Hepatocyte (in vitro differentiated cells): ENCODE measurements around the gene CMIP.

Experiments used
- CTCF ChIP-seq: fragments of 200-600 bp; sonication (generic); IDR thresholded peaks from 2 replicates; pipeline ENCODE4 v1.5.1; 2016; ENCODE audit warnings: antibody characterized with exemption, mild to moderate bottlenecking; ENCODE audit not compliant: poor library complexity
- EZH2 ChIP-seq: fragments of 200-600 bp; sonication (generic); IDR thresholded peaks from 2 replicates; pipeline ENCODE4 v1.6.1; 2016; ENCODE audit warnings: antibody characterized with exemption, mild to moderate bottlenecking, borderline replicate concordance

DNA sequence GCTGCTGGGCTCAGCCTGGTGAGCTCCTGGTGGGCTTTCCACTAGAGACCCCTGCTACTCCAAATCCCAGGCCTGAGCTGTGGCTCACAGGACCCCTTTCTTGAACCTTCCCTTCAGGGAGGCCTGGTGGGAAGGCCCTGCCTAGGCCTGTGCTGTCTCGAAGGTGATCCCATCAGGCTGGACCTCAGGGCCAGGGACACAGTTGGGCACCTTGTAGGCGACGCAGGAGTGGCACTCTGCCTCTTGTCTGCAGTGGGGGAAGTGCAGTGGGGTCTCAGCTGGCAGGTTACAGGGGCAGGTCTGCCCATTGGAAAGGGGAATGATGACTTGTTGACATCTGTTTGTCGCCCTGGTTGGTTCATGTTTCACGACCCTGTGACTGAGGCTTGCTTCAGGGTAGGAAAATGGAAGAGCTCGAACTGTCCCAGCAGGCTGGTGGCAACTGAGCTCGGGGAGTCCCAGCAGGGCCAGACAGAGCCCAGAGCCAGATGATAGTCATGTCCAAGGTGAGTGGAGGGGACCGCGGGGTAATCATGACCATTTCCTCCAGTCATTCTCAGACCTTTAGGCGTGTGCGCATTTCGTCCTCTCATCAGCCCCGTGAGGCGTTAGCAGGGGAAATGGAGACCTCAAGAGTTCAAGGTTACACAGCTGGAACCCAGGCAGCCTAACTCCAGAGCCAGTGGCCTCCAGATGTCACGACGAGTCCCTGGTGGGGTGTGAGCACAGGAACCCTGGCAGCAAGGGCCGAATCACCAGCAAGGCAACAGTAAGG, 11.3 kb downstream of the CMIP start:
- no peak for TF ChIP-seq CTCF
- TF ChIP-seq EZH2, result no peak
